GM23248 (cell line): ENCODE measurements around the gene CFAP251. TPM values are rescaled to one million over a fixed set of nuclear protein-coding genes. Genes with fewer than 3 reads are reported as not detected.

Experiments used
- DNase-seq: peaks from one replicate; pipeline ENCODE4 v3.0.0-alpha.2; 2015
- H2AFZ ChIP-seq: fragments of 200-600 bp; sonication (generic); 2 replicates; pipeline ENCODE4 v1.6.1; 2016; ENCODE audit warnings: antibody characterized with exemption
- H3F3A ChIP-seq: fragments of 200-600 bp; sonication (generic); 2 replicates; pipeline ENCODE4 v1.6.1; 2016; ENCODE audit warnings: mild to moderate bottlenecking, antibody characterized with exemption, mixed run types; ENCODE audit not compliant: insufficient read depth
- H3K27ac ChIP-seq: fragments of 200-600 bp; sonication (generic); 2 replicates; pipeline ENCODE4 v1.5.1; 2016; ENCODE audit warnings: mild to moderate bottlenecking
- H3K27me3 ChIP-seq: fragments of 200-600 bp; sonication (generic); replicated peaks from 2 replicates; pipeline ENCODE4 v1.6.1; 2016; ENCODE audit warnings: mild to moderate bottlenecking; ENCODE audit not compliant: insufficient read depth
- H3K36me3 ChIP-seq: fragments of 200-600 bp; sonication (generic); 2 replicates; pipeline ENCODE4 v1.6.1; 2016; ENCODE audit warnings: low read depth, mild to moderate bottlenecking
- H3K4me1 ChIP-seq: fragments of 200-600 bp; sonication (generic); 2 replicates; pipeline ENCODE4 v1.6.1; 2016; ENCODE audit warnings: mild to moderate bottlenecking; ENCODE audit not compliant: insufficient read depth
- H3K4me2 ChIP-seq: fragments of 200-600 bp; sonication (generic); one replicate; pipeline ENCODE4 v1.6.1; 2016; ENCODE audit warnings: mild to moderate bottlenecking; ENCODE audit not compliant: unreplicated experiment
- H3K4me3 ChIP-seq: fragments of 200-600 bp; sonication (generic); 2 replicates; pipeline ENCODE4 v1.5.1; 2016; ENCODE audit warnings: mild to moderate bottlenecking
- H3K79me2 ChIP-seq: fragments of 200-600 bp; sonication (generic); 2 replicates; pipeline ENCODE4 v1.6.1; 2016; ENCODE audit warnings: mild to moderate bottlenecking; ENCODE audit not compliant: insufficient read depth
- H3K9ac ChIP-seq: fragments of 200-600 bp; sonication (generic); 2 replicates; pipeline ENCODE4 v1.6.1; 2016; ENCODE audit warnings: mild to moderate bottlenecking
- H3K9me2 ChIP-seq: fragments of 200-600 bp; sonication (generic); 2 replicates; pipeline ENCODE4 v1.6.1; 2016; ENCODE audit warnings: mixed run types, mild to moderate bottlenecking, moderate library complexity; ENCODE audit not compliant: insufficient read depth
- H3K9me3 ChIP-seq: fragments of 200-600 bp; sonication (generic); one replicate; pipeline ENCODE4 v1.6.1; 2017; ENCODE audit warnings: low read depth
- H4K20me1 ChIP-seq: fragments of 200-600 bp; sonication (generic); 2 replicates; pipeline ENCODE4 v1.6.0; 2016; ENCODE audit not compliant: insufficient read depth
- EZH2 ChIP-seq: fragments of 200-600 bp; sonication (generic); IDR thresholded peaks from 2 replicates; pipeline ENCODE4 v1.6.1; 2018; ENCODE audit warnings: antibody characterized with exemption, mild to moderate bottlenecking; ENCODE audit not compliant: insufficient read depth, poor library complexity, severe bottlenecking
- EZH2phosphoT487 ChIP-seq: fragments of 200-600 bp; sonication (generic); IDR thresholded peaks from 2 replicates; pipeline ENCODE4 v1.6.1; 2018; ENCODE audit warnings: antibody characterized with exemption, moderate library complexity, mild to moderate bottlenecking, low read depth; ENCODE audit not compliant: insufficient read depth
- WGBS, 2 experiments: methylation state at CpG; one replicate each; pipeline ENCODE4 v1.1.6; 2015 to 2017; ENCODE audit warnings: low lambda C conversion rate in 2 of 2, low coverage in 1 of 2; ENCODE audit errors: missing lambda C conversion rate in 2 of 2; 5-methylcytosine and 5-hydroxymethylcytosine counted together
- in situ Hi-C: fragments of 300-500 bp; cut with MboI; formaldehyde crosslinking; loops from 2 replicates; pipeline ENCODE4 v1.15.0; 2020
- polyA plus RNA-seq: library from polyadenylated mRNA; unstranded; fragments of >200 nt; fragmentation: Nextera tagmentation; extraction: Ambion mirVana; gene quantifications from 2 replicates; pipeline ENCODE4 v1.2.1, GENCODE V29; 2016
- total RNA-seq: library from RNA; depleted of rRNA; stranded (reverse); fragments of >200 nt; shearing (Covaris generic); gene quantifications from 2 replicates; pipeline ENCODE4 v1.2.3, GENCODE V29; 2014

CFAP251 gene
- total and polyA plus RNA-seq, 2 experiments from 2014 or later = 0.58 to 1.6 TPM

GRCh38 chr12:121939992-121940766, 21.8 kb downstream of the CFAP251 start:
- 95 to 97% methylated on average over 4 of the region's 4 CpGs for WGBS, 2 experiments
- Histone ChIP-seq H3K4me1 (no peaks in the 10 kb centered on the region; the same call in 1 of the 2 replicates), H3K9ac (no peak overlapping the region), H3K27ac (no peak overlapping the region), H3K4me3 (no peak overlapping the region), H3K27me3 (no peaks in the 10 kb centered on the region), H3K9me3 (no peaks in the 10 kb centered on the region), H3K9me2 (no peaks in the 10 kb centered on the region), H2AFZ (no peak overlapping the region), H3F3A (no peaks in the 10 kb centered on the region), H3K79me2 (no peaks in the 10 kb centered on the region), H4K20me1 (no peaks in the 10 kb centered on the region), H3K36me3 (no peaks in the 10 kb centered on the region), H3K4me2 (no peak overlapping the region)
- TF ChIP-seq EZH2phosphoT487 = no peak
- TF ChIP-seq EZH2 = no peak
- in situ Hi-C loops = no loop called here
- DNase-seq = no peak

- Histone ChIP-seq H3K36me3 (no peaks in the 10 kb centered on the region), H3K9me2 (no peaks in the 10 kb centered on the region), H3K9ac (no peak overlapping the region), H3F3A (no peaks in the 10 kb centered on the region), H2AFZ (no peak overlapping the region), H4K20me1 (no peaks in the 10 kb centered on the region), H3K4me3 (no peak overlapping the region), H3K4me1 (no peaks in the 10 kb centered on the region; the same call in 1 of the 2 replicates), H3K27me3 (no peaks in the 10 kb centered on the region), H3K79me2 (no peaks in the 10 kb centered on the region), H3K4me2 (no peak overlapping the region), H3K27ac (no peak overlapping the region), H3K9me3 (no peaks in the 10 kb centered on the region)
- in situ Hi-C loops = no loop called here
- TF ChIP-seq EZH2phosphoT487 (no peak), EZH2 (no peak)
- no peak for DNase-seq
- 97% methylated on average over 15 of the region's 15 CpGs for WGBS, 2 experiments
These were observed 23.8 kb downstream of the CFAP251 start for GRCh38 chr12:121942145-121942718.

- Histone ChIP-seq H3K9me2 (no peaks in the 10 kb centered on the region), H3K9me3 (no peaks in the 10 kb centered on the region), H3F3A (no peaks in the 10 kb centered on the region), H3K79me2 (no peaks in the 10 kb centered on the region), H3K27me3 (no peaks in the 10 kb centered on the region), H3K27ac (no peak overlapping the region), H3K4me1 (no peaks in the 10 kb centered on the region; the same call in 1 of the 2 replicates), H3K36me3 (no peaks in the 10 kb centered on the region), H2AFZ (no peak overlapping the region), H3K4me2 (no peak overlapping the region), H3K4me3 (no peak overlapping the region), H3K9ac (no peak overlapping the region), H4K20me1 (no peaks in the 10 kb centered on the region)
- DNase-seq = no peak
- in situ Hi-C loops = no loop called here
- TF ChIP-seq EZH2 (no peak), EZH2phosphoT487 (no peak)
These were observed 25.5 kb downstream of the CFAP251 start for GRCh38 chr12:121943926-121944325.

GRCh38 chr12:121946313-121947025, 28.1 kb downstream of the CFAP251 start:
- no peak for TF ChIP-seq EZH2phosphoT487
- no peak for TF ChIP-seq EZH2
- H3F3A ChIP-seq = no peaks in the 10 kb centered on the region
- no peak overlapping the region for H3K4me3 ChIP-seq
- H2AFZ ChIP-seq = no peak overlapping the region
- H3K4me1 ChIP-seq = no peaks in the 10 kb centered on the region
- no peaks in the 10 kb centered on the region for H3K27me3 ChIP-seq
- no peak overlapping the region for H3K27ac ChIP-seq
- H3K9me3 ChIP-seq = no peaks in the 10 kb centered on the region
- H3K9me2 ChIP-seq = no peaks in the 10 kb centered on the region
- H3K9ac ChIP-seq = no peak overlapping the region
- no peaks in the 10 kb centered on the region for H4K20me1 ChIP-seq
- no peak for DNase-seq
- H3K36me3 ChIP-seq = no peaks in the 10 kb centered on the region
- H3K4me2 ChIP-seq = no peak overlapping the region
- in situ Hi-C loops = no loop called here
- H3K79me2 ChIP-seq = no peaks in the 10 kb centered on the region
- WGBS, 2 experiments = 93 to 95% methylated on average over 2 of the region's 2 CpGs
